HG02588 (cell line): ENCODE measurements around the gene MCM6.

Experiments
- ATAC-seq: cut with Tn5 transposase; IDR thresholded peaks from one replicate; pipeline ENCODE4 v1.9.1; 2021; ENCODE audit warnings: mild to moderate bottlenecking, moderate library complexity; ENCODE audit not compliant: unreplicated experiment

Gene MCM6

DNA sequence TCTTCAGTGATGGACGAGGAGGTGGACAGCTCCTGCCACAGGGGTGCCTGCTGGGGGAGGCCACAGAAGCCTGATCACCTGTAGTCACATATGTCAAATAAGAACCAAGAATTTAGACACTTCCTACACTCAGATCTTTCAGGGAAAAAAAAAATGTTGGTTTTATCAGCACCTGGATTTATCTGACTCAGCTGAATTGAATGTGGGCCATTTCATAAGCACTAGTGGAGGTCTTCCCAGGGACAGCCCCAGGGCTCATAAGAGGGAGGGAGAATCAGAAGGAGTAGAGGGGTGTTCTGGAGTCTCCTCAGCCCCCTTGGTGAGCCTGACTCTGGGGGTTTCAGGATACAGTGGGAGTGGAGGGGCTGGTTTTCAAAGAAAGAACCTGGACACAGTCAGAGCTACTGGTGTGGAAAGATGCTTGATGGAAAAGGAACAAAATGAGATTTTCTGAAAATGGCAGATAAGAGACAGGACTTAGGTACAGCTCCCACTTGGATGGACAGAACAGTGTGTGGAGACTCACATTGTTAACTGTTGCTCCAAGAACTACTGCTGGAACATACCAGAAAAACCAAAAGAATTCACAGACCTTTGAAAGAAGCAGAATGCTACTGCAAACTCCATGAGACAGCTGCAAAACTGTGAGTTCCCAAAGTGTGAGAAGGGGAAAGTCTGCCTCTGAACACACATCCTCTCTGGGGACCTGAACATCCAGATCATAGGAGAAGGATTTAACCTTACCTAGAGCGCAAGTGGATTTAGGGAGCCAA, 84.6 kb downstream of the MCM6 start:
- ATAC-seq: no peak

DNA sequence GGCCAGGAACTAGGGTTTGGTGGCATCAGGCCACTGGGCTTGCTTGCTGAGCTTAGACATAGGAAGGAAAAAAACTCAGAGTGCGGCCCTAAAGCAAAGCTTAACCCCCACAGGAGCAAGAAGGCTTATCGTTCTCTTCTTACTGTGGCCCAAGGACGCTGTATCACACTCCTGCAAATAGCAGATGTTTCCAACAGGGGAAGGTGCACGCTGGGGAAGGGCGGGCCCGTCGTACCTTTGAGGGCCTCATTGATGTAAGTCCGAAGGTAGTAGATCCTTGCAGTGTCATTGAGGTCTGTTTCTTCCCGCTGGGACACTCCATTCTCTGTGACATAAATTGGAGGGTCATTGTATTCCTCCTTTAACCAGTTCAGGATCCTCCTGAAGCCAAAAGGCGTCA, 85.8 kb downstream of the MCM6 start:
- no peak for ATAC-seq
